WTC11 (cell line): ENCODE results near the gene PITPNM3. TPM values are rescaled to one million over a fixed set of nuclear protein-coding genes. Genes with fewer than 3 reads are reported as not detected.

ENCODE experiments used
- ATAC-seq: fragments of 200-7000 bp; cut with Tn5 transposase; 2 replicates; pipeline ENCODE4 v1.10.0; 2021; ENCODE audit warnings: mild to moderate bottlenecking, moderate library complexity
- CTCF ChIA-PET: fragments of 300-600 bp; sonication (Branson Sonifier 250); formaldehyde crosslinking; loops from one replicate; lab custom pipeline; 2021; ENCODE audit warnings: antibody characterized with exemption; lab: Charles Lee
- POLR2A ChIA-PET: fragments of 350-600 bp; sonication (Branson Sonifier 250); formaldehyde crosslinking; loops from one replicate; lab custom pipeline; 2021; ENCODE audit warnings: antibody characterized with exemption; lab: Charles Lee
- DNase-seq: peaks from one replicate; pipeline ENCODE4 v3.0.0; 2021; ENCODE audit warnings: low spot score
- H3K27ac Mint-ChIP-seq: 2 replicates; pipeline ENCODE4 v1.8.0; 2021; ENCODE audit warnings: mixed read lengths
- H3K27me3 Mint-ChIP-seq: 2 replicates; pipeline ENCODE4 v1.8.0; 2021; ENCODE audit warnings: low read depth, mild to moderate bottlenecking, moderate library complexity, mixed read lengths
- H3K36me3 Mint-ChIP-seq: 2 replicates; pipeline ENCODE4 v1.8.0; 2021; ENCODE audit warnings: mixed read lengths
- H3K4me1 Mint-ChIP-seq: 2 replicates; pipeline ENCODE4 v1.8.0; 2022; ENCODE audit warnings: mixed read lengths
- H3K4me3 Mint-ChIP-seq: 2 replicates; pipeline ENCODE4 v1.8.0; 2021; ENCODE audit warnings: mild to moderate bottlenecking, moderate library complexity, mixed read lengths
- H3K9me3 Mint-ChIP-seq: 2 replicates; pipeline ENCODE4 v1.8.0; 2021; ENCODE audit warnings: mixed read lengths
- AR ChIP-seq: fragments of 250-450 bp; sonication (Bioruptor Pico); IDR thresholded peaks from 2 replicates; pipeline ENCODE4 v1.9.0; 2021; ENCODE audit warnings: mild to moderate bottlenecking
- ATF2 ChIP-seq: sonication (generic); formaldehyde crosslinking; IDR thresholded peaks from 2 replicates; pipeline ENCODE4 v1.8.1; 2022; ENCODE audit warnings: low read depth, missing genetic modification reagents, borderline replicate concordance
- ATF6 ChIP-seq: sonication (generic); formaldehyde crosslinking; IDR thresholded peaks from 2 replicates; pipeline ENCODE4 v1.8.1; 2023; ENCODE audit warnings: mild to moderate bottlenecking, missing genetic modification reagents
- E2F1 ChIP-seq: sonication (generic); formaldehyde crosslinking; IDR thresholded peaks from 2 replicates; pipeline ENCODE4 v1.8.0; 2022; ENCODE audit warnings: mild to moderate bottlenecking, missing genetic modification reagents
- FOXJ3 ChIP-seq: sonication (generic); formaldehyde crosslinking; IDR thresholded peaks from 2 replicates; pipeline ENCODE4 v1.9.0; 2021; ENCODE audit warnings: missing genetic modification reagents, mild to moderate bottlenecking, borderline replicate concordance
- GABPB1 ChIP-seq: sonication (generic); formaldehyde crosslinking; IDR thresholded peaks from 2 replicates; pipeline ENCODE4 v1.8.1; 2023; ENCODE audit warnings: mild to moderate bottlenecking, missing genetic modification reagents
- GRHL2 ChIP-seq: fragments of 250-450 bp; sonication (Bioruptor Pico); IDR thresholded peaks from 2 replicates; pipeline ENCODE4 v1.8.0; 2022; ENCODE audit warnings: mild to moderate bottlenecking, moderate library complexity; ENCODE audit not compliant: insufficient replicate concordance, severe bottlenecking
- MXD4 ChIP-seq: fragments of 250-450 bp; sonication (Bioruptor Pico); IDR thresholded peaks from 2 replicates; pipeline ENCODE4 v1.8.0; 2021; ENCODE audit warnings: mild to moderate bottlenecking, moderate library complexity, borderline replicate concordance
- NFATC4 ChIP-seq: fragments of 250-450 bp; sonication (Bioruptor Pico); IDR thresholded peaks from 2 replicates; pipeline ENCODE4 v1.9.0; 2021; ENCODE audit warnings: mild to moderate bottlenecking
- PRDM15 ChIP-seq: sonication (generic); formaldehyde crosslinking; IDR thresholded peaks from 2 replicates; pipeline ENCODE4 v1.8.0; 2022; ENCODE audit warnings: missing genetic modification reagents
- USF1 ChIP-seq: sonication (generic); formaldehyde crosslinking; IDR thresholded peaks from 2 replicates; pipeline ENCODE4 v1.8.0; 2022; ENCODE audit warnings: mild to moderate bottlenecking, missing genetic modification reagents
- USF2 ChIP-seq: sonication (generic); formaldehyde crosslinking; IDR thresholded peaks from 2 replicates; pipeline ENCODE4 v1.8.1; 2023; ENCODE audit warnings: mild to moderate bottlenecking, missing genetic modification reagents, moderate library complexity
- ZBTB21 ChIP-seq: sonication (generic); formaldehyde crosslinking; IDR thresholded peaks from 2 replicates; pipeline ENCODE4 v1.8.1; 2023; ENCODE audit warnings: mild to moderate bottlenecking, missing genetic modification reagents, borderline replicate concordance
- ZBTB43 ChIP-seq: sonication (generic); formaldehyde crosslinking; IDR thresholded peaks from 2 replicates; pipeline ENCODE4 v1.8.1; 2023; ENCODE audit warnings: mild to moderate bottlenecking, missing genetic modification reagents
- ZMAT4 ChIP-seq: fragments of 250-450 bp; sonication (Bioruptor Pico); IDR thresholded peaks from 2 replicates; pipeline ENCODE4 v1.9.0; 2021; ENCODE audit warnings: mild to moderate bottlenecking
- ZNF138 ChIP-seq: sonication (generic); formaldehyde crosslinking; conservative IDR thresholded peaks from 2 replicates; pipeline ENCODE4 v1.8.1; 2022; ENCODE audit warnings: mild to moderate bottlenecking, moderate library complexity, missing genetic modification reagents
- ZNF219 ChIP-seq: sonication (generic); formaldehyde crosslinking; IDR thresholded peaks from 2 replicates; pipeline ENCODE4 v1.8.0; 2023; ENCODE audit warnings: missing genetic modification reagents, mild to moderate bottlenecking, borderline replicate concordance
- total RNA-seq: library from RNA; stranded (reverse); gene quantifications from 3 replicates; pipeline ENCODE4 v1.2.3, GENCODE V29; 2021

PITPNM3 gene
- total RNA-seq, 1 experiment from 2014 or later: 2.8 TPM

- TF ChIP-seq FOXJ3 (CRISPR knock-in tag) (no peak), GABPB1 (CRISPR knock-in tag) (no peak), ZBTB21 (CRISPR knock-in tag) (no peak), GRHL2 (CRISPR knock-in tag) (no peak), NFATC4 (CRISPR knock-in tag) (no peak)
Measured at GRCh38 chr17:6510321-6510977, 45.9 kb downstream of the PITPNM3 start (continued).

GRCh38 chr17:6509921-6510320 lies 46.4 kb downstream of the PITPNM3 start:
- ChIA-PET CTCF (interaction anchor here (1.0 kb wide), 1 partner anchor 15 kb away, joined by 5 read pairs; no protein-coding TSS in a partner anchor), POLR2A (no interaction called here)
- no peak overlapping the region for H3K4me3 Mint-ChIP-seq
- no peak overlapping the region for H3K27ac Mint-ChIP-seq
- DNase-seq: no peak
- peaks cover 4% of the 10 kb centered on the region for H3K4me1 Mint-ChIP-seq
- ATAC-seq: no peak
- TF ChIP-seq AR (CRISPR knock-in tag) (no peak), PRDM15 (CRISPR knock-in tag) (no peak), USF2 (no peak), ZNF138 (CRISPR knock-in tag) (no peak), ATF2 (CRISPR knock-in tag) (no peak), ZBTB43 (CRISPR knock-in tag) (no peak), ZMAT4 (CRISPR knock-in tag) (no peak), MXD4 (CRISPR knock-in tag) (no peak), ATF6 (CRISPR knock-in tag) (no peak), E2F1 (CRISPR knock-in tag) (no peak), USF1 (CRISPR knock-in tag) (no peak), ZNF219 (no peak)
- no peaks in the 10 kb centered on the region for H3K9me3 Mint-ChIP-seq
- H3K27me3 Mint-ChIP-seq: no peaks in the 10 kb centered on the region; the same call in 1 of the 2 replicates
- no peaks in the 10 kb centered on the region for H3K36me3 Mint-ChIP-seq
